Stimulated activated CD8-positive, alpha-beta memory T cell treated with anti-CD3 and anti-CD28 coated beads, Interleukin-4, amount 100 ng/mL, for 4 hours (primary cell): ENCODE data around the gene EFNA4.
"Not testable (repeated sequence)": the region's sequence is repeated elsewhere in the genome, so short reads cannot be mapped to it uniquely, and the experiment has no call there.

Experiments
- DNase-seq, 2 donors: peaks; one replicate each; pipeline ENCODE4 v3.0.0-alpha.2; 2020; ENCODE audit warnings: low read depth in 2 of 2, low spot score in 1 of 2

The EFNA4 gene

DNA sequence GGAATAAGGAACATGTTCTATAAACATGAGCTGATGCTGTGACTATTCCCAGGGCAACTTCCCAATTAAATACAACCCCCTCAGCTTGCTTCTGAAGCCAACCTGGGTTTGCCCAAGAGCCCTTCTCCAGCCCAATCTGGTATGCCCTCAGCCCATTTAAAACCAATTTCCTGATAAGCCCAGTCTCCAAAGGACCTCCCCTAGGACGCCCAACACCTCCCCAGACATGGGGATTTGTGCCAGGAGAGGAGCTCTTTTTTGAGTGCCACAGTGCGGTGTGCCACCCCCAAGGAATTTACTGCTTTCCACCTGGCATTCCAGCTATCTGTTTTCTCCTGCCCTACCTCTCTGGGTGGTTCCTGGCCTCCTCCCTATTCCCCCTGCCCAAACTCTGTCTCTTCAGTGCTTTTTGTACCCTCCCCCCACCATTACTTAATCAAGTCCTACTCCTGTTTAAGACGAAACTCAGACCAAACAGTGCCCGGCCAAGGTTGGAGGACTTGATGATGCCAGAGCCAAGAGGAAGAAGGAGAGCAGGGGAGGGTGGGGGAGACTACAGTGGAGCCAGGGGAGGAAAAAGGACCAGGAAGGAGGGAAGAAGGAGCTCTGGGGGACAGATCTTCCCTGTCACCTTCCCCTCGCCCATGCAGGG lies 52.7 kb downstream of the EFNA4 start:
- no peak for DNase-seq

DNA sequence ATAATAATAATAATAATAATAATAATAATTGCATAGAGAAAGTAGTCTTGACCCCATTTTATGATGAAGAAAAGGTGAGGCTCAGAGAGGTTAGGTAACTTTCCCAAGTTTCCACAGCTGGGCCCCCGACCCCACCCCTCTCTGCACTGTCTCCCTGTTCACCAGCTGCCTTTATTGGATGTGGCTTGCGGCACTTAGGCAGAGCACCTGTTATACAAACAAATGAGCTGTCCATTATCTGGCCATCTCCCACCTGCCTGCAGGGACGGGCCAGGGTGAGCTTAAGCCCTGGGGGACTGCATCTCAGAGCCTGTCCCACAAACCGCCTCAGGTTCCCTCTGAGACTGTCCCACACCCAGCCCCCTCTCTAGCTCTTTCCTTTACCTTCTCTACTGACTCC lies 54.1 kb downstream of the EFNA4 start:
- DNase-seq, result no peak

DNA sequence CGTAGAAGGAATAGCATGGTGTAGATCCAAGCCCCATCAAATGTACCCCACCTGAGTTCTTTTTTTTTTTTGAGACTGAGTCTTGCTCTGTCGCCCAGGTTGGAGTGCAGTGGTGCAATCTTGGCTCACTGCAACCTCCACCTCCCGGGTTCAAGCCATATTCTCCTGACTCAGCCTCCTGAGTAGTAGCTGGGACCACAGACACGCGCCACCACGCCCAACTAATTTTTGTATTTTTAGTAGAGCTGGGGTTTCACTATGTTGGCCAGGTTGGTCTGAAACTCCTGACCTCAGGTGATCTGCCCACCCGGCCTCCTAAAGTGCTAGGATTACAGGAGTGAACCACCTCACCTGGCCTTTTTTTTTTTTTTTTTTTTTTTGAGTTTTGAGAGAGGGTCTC lies 54.5 kb downstream of the EFNA4 start:
- DNase-seq, result not testable (repeated sequence)
